ENCODE data around the gene PARVG. TPM values are rescaled to one million over a fixed set of nuclear protein-coding genes. Genes with fewer than 3 reads are reported as not detected.

Gene PARVG
- total and polyA plus RNA-seq, 2 donors = 5.8 to 8.5 TPM

GRCh38 chr22:44179196-44179988 lies 1.3 kb upstream of the PARVG start:
- no peak overlapping the region for H3K4me3 ChIP-seq (ENCODE audit: low read depth, low read length)
- no peaks in the 10 kb centered on the region for H3K4me1 ChIP-seq (ENCODE audit: insufficient read depth)
- no peak overlapping the region for H3K27ac ChIP-seq (ENCODE audit: low read depth)
- no peaks in the 10 kb centered on the region for H3K36me3 ChIP-seq (ENCODE audit: insufficient read depth)
- 61% methylated on average over 10 of the region's 10 CpGs for WGBS
- no peak for DNase-seq (ENCODE audit: extremely low spot score)

GRCh38 chr22:44179989-44180705 lies 578 bp upstream of the PARVG start:
- 83% methylated on average over 6 of the region's 6 CpGs for WGBS
- Histone ChIP-seq H3K27ac (ENCODE audit: low read depth) (no peak overlapping the region), H3K4me1 (ENCODE audit: insufficient read depth) (no peaks in the 10 kb centered on the region), H3K4me3 (ENCODE audit: low read depth, low read length) (no peak overlapping the region), H3K36me3 (ENCODE audit: insufficient read depth) (no peaks in the 10 kb centered on the region)
- DNase-seq (ENCODE audit: extremely low spot score) = no peak

GRCh38 chr22:44181033-44181911 lies 547 bp downstream of the PARVG start:
- whole genome bisulfite sequencing = 68% methylated on average over 40 of the region's 40 CpGs
- Histone ChIP-seq H3K4me3 (ENCODE audit: low read depth, low read length) (peak overlapping the region; percentile 31), H3K4me1 (ENCODE audit: insufficient read depth) (no peaks in the 10 kb centered on the region), H3K36me3 (ENCODE audit: insufficient read depth) (no peaks in the 10 kb centered on the region), H3K27ac (ENCODE audit: low read depth) (no peak overlapping the region)
- DNase-seq (ENCODE audit: extremely low spot score) = no peak

DNA sequence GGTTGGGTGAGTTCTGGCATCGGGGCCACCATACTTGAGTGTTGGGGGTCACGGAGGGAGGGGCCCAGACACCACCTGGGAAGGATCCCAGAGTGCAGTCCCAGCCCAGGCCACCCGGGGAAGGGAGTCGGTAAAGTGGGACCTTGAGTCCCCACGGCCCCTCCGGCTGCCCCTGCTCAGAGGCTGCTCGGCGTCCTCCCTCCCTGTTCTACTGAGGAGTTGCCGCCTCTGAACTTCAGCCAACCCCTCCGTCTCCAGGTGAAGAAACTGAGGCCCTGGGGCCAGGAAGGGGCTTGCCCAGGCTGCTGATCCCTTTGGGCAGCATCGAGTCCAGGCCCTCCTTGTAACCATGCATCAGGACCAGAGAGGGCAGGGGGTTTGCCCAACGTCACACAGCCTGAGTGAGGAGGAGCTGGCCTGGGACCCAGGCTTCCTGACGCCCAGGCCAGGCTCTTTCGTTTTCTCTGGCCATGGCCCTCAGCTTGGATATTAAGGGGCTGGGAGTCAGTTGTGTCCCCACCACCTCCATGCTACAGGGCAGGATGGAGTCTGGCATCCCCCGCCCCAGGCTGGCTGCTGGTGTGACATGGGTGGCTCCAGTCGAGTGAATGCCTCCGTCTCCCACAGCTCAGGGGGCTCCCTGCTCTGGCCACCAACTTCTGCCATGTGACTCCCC lies 1.3 kb downstream of the PARVG start:
- Histone ChIP-seq H3K27ac (ENCODE audit: low read depth) (no peak overlapping the region), H3K4me3 (ENCODE audit: low read depth, low read length) (peak overlapping the region; percentile 31), H3K4me1 (ENCODE audit: insufficient read depth) (no peaks in the 10 kb centered on the region), H3K36me3 (ENCODE audit: insufficient read depth) (no peaks in the 10 kb centered on the region)
- DNase-seq (ENCODE audit: extremely low spot score) = no peak
- 80% methylated on average over 17 of the region's 17 CpGs for WGBS

DNA sequence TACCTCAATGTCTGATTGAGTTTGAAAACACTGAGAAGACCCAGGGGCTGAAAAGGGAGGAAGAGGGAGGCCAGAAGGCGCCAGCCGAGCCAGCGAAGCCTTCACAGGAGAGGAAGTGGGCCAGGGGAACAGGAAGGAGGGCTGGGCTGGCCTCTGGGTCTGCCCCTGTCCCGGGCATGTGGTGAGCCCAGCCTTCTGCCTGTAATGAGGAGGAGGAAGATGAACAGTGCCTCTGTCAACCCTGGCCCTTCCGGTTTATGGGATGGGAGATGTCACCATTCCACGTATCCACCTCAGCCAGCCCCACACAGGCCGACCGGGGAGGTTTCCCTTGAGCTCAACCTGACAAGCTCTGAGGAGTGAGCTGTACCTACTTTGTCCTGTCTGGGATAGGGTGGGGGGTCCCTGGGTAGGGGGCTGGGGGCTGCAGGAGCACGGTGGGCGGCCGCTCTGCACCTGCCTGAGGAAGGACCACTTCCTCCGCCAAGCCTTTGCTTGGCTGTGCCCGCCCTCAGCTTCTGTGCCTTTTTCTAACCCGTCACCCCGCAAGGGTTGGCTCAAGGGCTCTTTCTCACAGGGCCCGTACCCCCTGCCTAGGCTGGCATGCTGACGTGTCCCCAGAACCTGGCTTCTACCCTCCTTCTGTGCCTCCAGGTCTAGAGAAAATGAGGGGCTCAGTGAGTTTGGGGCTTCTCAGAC lies 2.0 kb downstream of the PARVG start:
- H3K4me1 ChIP-seq (ENCODE audit: insufficient read depth) = no peaks in the 10 kb centered on the region
- no peaks in the 10 kb centered on the region for H3K36me3 ChIP-seq (ENCODE audit: insufficient read depth)
- no peak overlapping the region for H3K27ac ChIP-seq (ENCODE audit: low read depth)
- no peak for DNase-seq (ENCODE audit: extremely low spot score)
- WGBS = 80% methylated on average over 17 of the region's 17 CpGs
- H3K4me3 ChIP-seq (ENCODE audit: low read depth, low read length) = no peak overlapping the region

DNA sequence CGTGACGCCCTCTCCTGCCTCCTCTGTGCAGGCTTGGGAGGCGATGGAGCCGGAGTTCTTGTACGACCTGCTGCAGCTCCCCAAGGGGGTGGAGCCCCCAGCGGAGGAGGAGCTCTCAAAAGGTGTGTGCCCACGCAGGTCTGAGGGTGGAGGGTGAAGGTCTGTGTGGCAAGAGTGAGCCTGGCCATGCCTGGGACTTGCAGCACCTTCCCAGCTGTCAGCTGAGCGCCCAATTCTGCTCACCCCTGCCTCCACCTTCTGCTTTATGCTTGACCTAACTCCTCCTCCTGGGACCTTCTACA lies 2.5 kb downstream of the PARVG start:
- Histone ChIP-seq H3K4me3 (ENCODE audit: low read depth, low read length) (no peak overlapping the region), H3K36me3 (ENCODE audit: insufficient read depth) (no peaks in the 10 kb centered on the region), H3K4me1 (ENCODE audit: insufficient read depth) (no peaks in the 10 kb centered on the region), H3K27ac (ENCODE audit: low read depth) (no peak overlapping the region)
- DNase-seq (ENCODE audit: extremely low spot score) = no peak
- WGBS = 80% methylated on average over 8 of the region's 8 CpGs

- no peak overlapping the region for H3K27ac ChIP-seq (ENCODE audit: low read depth)
- H3K4me3 ChIP-seq (ENCODE audit: low read depth, low read length) = no peak overlapping the region
- no peak for DNase-seq (ENCODE audit: extremely low spot score)
- 85% methylated on average over 4 of the region's 4 CpGs for WGBS
- H3K36me3 ChIP-seq (ENCODE audit: insufficient read depth) = no peaks in the 10 kb centered on the region
- H3K4me1 ChIP-seq (ENCODE audit: insufficient read depth) = no peaks in the 10 kb centered on the region
These were observed 3.3 kb downstream of the PARVG start for GRCh38 chr22:44184006-44184405.

- no peaks in the 10 kb centered on the region for H3K36me3 ChIP-seq (ENCODE audit: insufficient read depth)
- no peaks in the 10 kb centered on the region for H3K4me1 ChIP-seq (ENCODE audit: insufficient read depth)
- DNase-seq (ENCODE audit: extremely low spot score) = no peak
- no peak overlapping the region for H3K27ac ChIP-seq (ENCODE audit: low read depth)
- no peak overlapping the region for H3K4me3 ChIP-seq (ENCODE audit: low read depth, low read length)
- WGBS = 95% methylated on average over 16 of the region's 16 CpGs
These were observed 4.8 kb downstream of the PARVG start for GRCh38 chr22:44185237-44186120.

- Histone ChIP-seq H3K27ac (ENCODE audit: low read depth) (no peak overlapping the region), H3K4me3 (ENCODE audit: low read depth, low read length) (no peak overlapping the region), H3K36me3 (ENCODE audit: insufficient read depth) (no peaks in the 10 kb centered on the region), H3K4me1 (ENCODE audit: insufficient read depth) (no peaks in the 10 kb centered on the region)
- 93% methylated on average over 8 of the region's 8 CpGs for WGBS
- DNase-seq (ENCODE audit: extremely low spot score) = no peak
These were observed 5.4 kb downstream of the PARVG start for GRCh38 chr22:44186121-44186510.

DNA sequence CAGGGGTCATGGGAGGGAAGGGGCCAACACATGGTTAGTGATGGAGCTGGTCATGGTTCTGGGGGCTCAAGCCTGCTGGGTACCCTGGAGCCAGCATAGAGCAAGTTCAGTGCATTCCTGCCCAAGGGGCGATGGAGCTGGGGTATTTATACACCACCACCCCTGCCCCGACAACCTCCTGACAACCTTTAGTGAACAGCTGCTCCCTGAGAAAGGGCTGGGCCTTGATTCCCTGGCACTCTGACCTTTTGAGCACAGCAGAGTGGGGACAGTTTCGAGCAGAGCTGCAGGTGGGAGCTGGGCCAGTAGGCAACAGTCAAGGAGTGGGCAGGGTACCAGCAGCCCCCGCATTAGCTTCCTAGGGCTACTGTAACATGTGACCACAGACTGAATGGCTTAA lies 6.0 kb downstream of the PARVG start:
- no peak overlapping the region for H3K4me3 ChIP-seq (ENCODE audit: low read depth, low read length)
- no peaks in the 10 kb centered on the region for H3K36me3 ChIP-seq (ENCODE audit: insufficient read depth)
- DNase-seq (ENCODE audit: extremely low spot score) = no peak
- 93% methylated on average over 4 of the region's 4 CpGs for WGBS
- no peak overlapping the region for H3K27ac ChIP-seq (ENCODE audit: low read depth)
- H3K4me1 ChIP-seq (ENCODE audit: insufficient read depth) = no peaks in the 10 kb centered on the region

- WGBS = 95% methylated on average over 12 of the region's 12 CpGs
- H3K36me3 ChIP-seq (ENCODE audit: insufficient read depth) = no peaks in the 10 kb centered on the region
- no peak overlapping the region for H3K27ac ChIP-seq (ENCODE audit: low read depth)
- H3K4me1 ChIP-seq (ENCODE audit: insufficient read depth) = no peaks in the 10 kb centered on the region
- DNase-seq (ENCODE audit: extremely low spot score) = no peak
- no peak overlapping the region for H3K4me3 ChIP-seq (ENCODE audit: low read depth, low read length)
These were observed 7.0 kb downstream of the PARVG start for GRCh38 chr22:44187652-44188230.

DNA sequence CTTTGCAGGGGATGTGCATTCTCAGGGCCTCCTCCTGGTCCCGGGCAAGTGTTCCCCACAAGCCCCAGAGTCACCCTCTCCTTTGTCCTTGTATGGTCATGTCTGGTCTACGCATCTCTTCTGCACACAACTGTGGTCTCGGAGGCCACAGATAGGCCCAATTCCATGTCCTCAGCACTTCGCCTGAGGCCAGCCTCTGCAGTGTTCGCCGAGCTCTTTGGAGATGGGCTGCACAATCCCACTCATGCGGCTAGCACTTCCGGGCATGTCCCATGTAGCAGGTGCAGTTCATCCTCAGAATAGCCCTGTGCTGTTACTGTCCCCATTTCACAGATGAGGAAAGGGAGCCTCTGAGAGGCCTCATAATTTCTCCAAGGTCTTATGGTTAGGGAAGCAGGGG lies 7.6 kb downstream of the PARVG start:
- Histone ChIP-seq H3K4me3 (ENCODE audit: low read depth, low read length) (no peak overlapping the region), H3K4me1 (ENCODE audit: insufficient read depth) (no peaks in the 10 kb centered on the region), H3K27ac (ENCODE audit: low read depth) (no peak overlapping the region), H3K36me3 (ENCODE audit: insufficient read depth) (no peaks in the 10 kb centered on the region)
- 93% methylated on average over 8 of the region's 8 CpGs for WGBS
- DNase-seq (ENCODE audit: extremely low spot score) = no peak

Measured in urinary bladder (tissue), 4 donors.